Kidney epithelial cell (primary cell): ENCODE results near the gene U2AF1L4. TPM values are rescaled to one million over a fixed set of nuclear protein-coding genes. Genes with fewer than 3 reads are reported as not detected.

Source experiments
- DNase-seq: peaks from one replicate; pipeline ENCODE4 v3.0.0-alpha.2; 2010; ENCODE audit warnings: low read depth
- H3K27me3 ChIP-seq: 2 replicates; pipeline ENCODE4 v1.6.0; 2011; ENCODE audit warnings: low read length; ENCODE audit not compliant: control insufficient read depth, insufficient read depth
- H3K36me3 ChIP-seq: 2 replicates; pipeline ENCODE4 v1.5.1; 2011; ENCODE audit warnings: low read length; ENCODE audit not compliant: control insufficient read depth, insufficient read depth
- H3K4me3 ChIP-seq: 2 replicates; pipeline ENCODE4 v1.5.1; 2011; ENCODE audit warnings: low read depth, mild to moderate bottlenecking, control low read depth, low read length
- CTCF ChIP-seq: IDR thresholded peaks from 2 replicates; pipeline ENCODE4 v1.5.1; 2011; ENCODE audit warnings: mild to moderate bottlenecking, moderate library complexity, low read length, control low read depth, inconsistent platforms; ENCODE audit not compliant: insufficient read depth, poor library complexity, severe bottlenecking
- total RNA-seq: library from RNA; depleted of rRNA; stranded (reverse); fragments of >200 nt; gene quantifications from 2 replicates; pipeline ENCODE4 v1.2.3, GENCODE V29; 2015

Gene U2AF1L4
- total RNA-seq, 1 donor from 2014 or later = 15.5 TPM

GRCh38 chr19:35730326-35730725 is 14.9 kb downstream of the U2AF1L4 start:
- Histone ChIP-seq H3K4me3 (no peak overlapping the region), H3K27me3 (no peaks in the 10 kb centered on the region), H3K36me3 (peaks cover 8% of the 10 kb centered on the region)
- TF ChIP-seq CTCF = no peak
- no peak for DNase-seq

GRCh38 chr19:35729763-35730162 is 15.5 kb downstream of the U2AF1L4 start:
- TF ChIP-seq CTCF = no peak
- no peak for DNase-seq
- H3K36me3 ChIP-seq = peaks cover 8% of the 10 kb centered on the region
- H3K27me3 ChIP-seq = no peaks in the 10 kb centered on the region
- no peak overlapping the region for H3K4me3 ChIP-seq

- no peak for TF ChIP-seq CTCF
These were observed 16.2 kb downstream of the U2AF1L4 start for GRCh38 chr19:35729021-35729420.

GRCh38 chr19:35727956-35728706 is 17.1 kb downstream of the U2AF1L4 start:
- no peak for DNase-seq
- Histone ChIP-seq H3K4me3 (no peak overlapping the region), H3K36me3 (peaks cover 8% of the 10 kb centered on the region), H3K27me3 (no peaks in the 10 kb centered on the region)
- no peak for TF ChIP-seq CTCF

More at GRCh38 chr19:35729021-35729420, 16.2 kb downstream of the U2AF1L4 start:
- Histone ChIP-seq H3K4me3 (no peak overlapping the region), H3K36me3 (peaks cover 8% of the 10 kb centered on the region), H3K27me3 (no peaks in the 10 kb centered on the region)
- no peak for DNase-seq

DNA sequence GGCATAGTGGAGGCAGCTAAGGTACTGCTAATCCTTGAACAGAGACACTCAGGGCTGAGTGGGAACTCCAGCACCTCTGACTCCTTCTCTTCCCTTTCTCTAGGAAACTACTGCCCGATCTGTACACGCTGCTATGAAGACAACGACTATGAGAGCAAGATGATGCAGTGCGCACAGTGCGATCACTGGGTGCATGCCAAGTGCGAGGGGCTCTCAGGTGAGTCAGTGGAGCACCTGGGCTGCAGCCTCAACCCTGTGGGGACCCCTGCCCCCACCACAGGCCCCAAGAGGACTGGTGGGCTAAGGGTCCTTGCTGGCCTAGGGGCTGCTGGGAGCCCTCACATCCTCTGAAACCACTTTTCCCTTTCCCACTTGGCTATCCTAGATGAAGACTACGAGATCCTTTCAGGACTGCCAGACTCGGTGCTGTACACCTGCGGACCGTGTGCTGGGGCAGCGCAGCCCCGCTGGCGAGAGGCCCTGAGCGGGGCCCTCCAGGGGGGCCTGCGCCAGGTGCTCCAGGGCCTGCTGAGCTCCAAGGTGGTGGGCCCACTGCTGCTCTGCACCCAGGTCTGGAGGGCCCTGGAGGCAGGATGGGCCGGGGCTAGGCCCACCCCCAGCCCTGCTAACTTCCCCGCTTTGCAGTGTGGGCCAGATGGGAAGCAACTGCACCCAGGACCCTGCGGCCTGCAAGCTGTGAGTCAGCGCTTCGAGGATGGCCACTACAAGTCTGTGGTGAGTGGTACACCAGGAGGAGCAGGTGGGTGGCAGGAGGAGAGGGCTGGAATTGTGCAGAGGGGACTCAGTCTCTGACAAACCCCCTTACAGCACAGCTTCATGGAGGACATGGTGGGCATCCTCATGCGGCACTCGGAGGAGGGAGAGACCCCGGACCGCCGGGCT is 17.9 kb downstream of the U2AF1L4 start:
- peaks cover 9% of the 10 kb centered on the region for H3K36me3 ChIP-seq
- no peak for DNase-seq
- H3K4me3 ChIP-seq = no peak overlapping the region
- TF ChIP-seq CTCF = no peak
- H3K27me3 ChIP-seq = no peaks in the 10 kb centered on the region
